ENCODE measurements around the gene RUNX3. TPM values are rescaled to one million over a fixed set of nuclear protein-coding genes. Genes with fewer than 3 reads are reported as not detected.
A peak's percentile ranks its signal among the peaks of the same experiment; 100 is the strongest.

RUNX3 gene
- total RNA-seq, 2 experiments from 2014 or later: 180 to 183 TPM

DNA sequence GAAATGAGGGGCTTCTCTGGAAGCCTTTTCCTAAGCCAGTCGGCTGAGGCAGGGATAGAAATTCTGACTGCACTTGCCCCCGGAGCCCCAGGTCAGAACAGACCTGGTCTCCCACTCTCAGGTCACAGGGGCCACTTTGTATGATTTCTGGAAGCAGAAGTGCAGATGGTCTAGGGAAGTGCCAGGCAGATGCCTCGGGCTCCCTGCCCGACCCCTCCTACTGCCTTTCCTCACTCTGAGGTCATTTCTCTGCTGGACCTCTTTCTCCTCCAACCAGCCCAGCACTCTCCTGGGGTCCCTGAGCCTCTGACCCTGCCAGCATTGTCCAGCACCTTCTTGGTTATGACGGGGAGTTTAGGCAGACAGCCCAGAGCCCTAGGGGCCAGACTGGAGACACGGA lies 8.7 kb downstream of the RUNX3 start:
- TF ChIP-seq, protein P1, sequence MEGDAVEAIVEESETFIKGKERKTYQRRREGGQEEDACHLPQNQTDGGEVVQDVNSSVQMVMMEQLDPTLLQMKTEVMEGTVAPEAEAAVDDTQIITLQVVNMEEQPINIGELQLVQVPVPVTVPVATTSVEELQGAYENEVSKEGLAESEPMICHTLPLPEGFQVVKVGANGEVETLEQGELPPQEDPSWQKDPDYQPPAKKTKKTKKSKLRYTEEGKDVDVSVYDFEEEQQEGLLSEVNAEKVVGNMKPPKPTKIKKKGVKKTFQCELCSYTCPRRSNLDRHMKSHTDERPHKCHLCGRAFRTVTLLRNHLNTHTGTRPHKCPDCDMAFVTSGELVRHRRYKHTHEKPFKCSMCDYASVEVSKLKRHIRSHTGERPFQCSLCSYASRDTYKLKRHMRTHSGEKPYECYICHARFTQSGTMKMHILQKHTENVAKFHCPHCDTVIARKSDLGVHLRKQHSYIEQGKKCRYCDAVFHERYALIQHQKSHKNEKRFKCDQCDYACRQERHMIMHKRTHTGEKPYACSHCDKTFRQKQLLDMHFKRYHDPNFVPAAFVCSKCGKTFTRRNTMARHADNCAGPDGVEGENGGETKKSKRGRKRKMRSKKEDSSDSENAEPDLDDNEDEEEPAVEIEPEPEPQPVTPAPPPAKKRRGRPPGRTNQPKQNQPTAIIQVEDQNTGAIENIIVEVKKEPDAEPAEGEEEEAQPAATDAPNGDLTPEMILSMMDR (IDR thresholded peaks at IDR 0.05): no peak
- ATAC-seq (no peak), DNase-seq (no peak)
- peaks cover 89% of the 10 kb centered on the region for H3K36me3 Mint-ChIP-seq (ENCODE audit: low read depth)
- intact Hi-C loops (cut with micrococcal nuclease): loop anchor here (10.0 kb wide), 1 partner anchor 113 kb away; no protein-coding TSS in a partner anchor
- peak overlapping the region; percentile 95 for H3K27ac Mint-ChIP-seq
- H3K9me3 Mint-ChIP-seq: no peaks in the 10 kb centered on the region
- H3K4me1 Mint-ChIP-seq (ENCODE audit: low read depth): peaks cover 94% of the 10 kb centered on the region
- H3K27me3 Mint-ChIP-seq: no peaks in the 10 kb centered on the region
- ChIA-PET POLR2A (interaction anchor here (1.4 to 10.8 kb wide), 4 partner anchors 8 to 52 kb away, joined by 3 to 122 read pairs (median 5); partner anchors contain the start of gene RUNX3), CTCF (no interaction called here)
- H3K4me3 Mint-ChIP-seq: no peak overlapping the region

DNA sequence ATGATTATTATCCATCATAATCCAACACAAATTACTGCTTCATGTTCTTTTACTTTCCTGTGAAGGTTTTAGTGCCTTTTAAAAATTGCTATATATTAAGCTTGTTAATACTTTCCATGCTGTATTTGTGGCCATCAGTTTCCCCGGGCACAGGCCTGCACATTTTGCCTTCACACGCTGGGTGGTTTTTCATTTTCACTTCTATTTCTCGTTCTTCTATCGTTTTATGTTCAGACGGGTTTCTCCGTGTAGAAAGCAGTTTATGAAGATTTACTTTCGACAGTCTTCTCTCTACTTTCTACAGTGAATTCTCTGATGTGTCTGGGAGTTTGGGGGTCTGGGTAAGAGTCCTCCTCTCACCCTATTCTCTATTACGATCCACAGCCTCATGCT lies 9.5 kb downstream of the RUNX3 start:
- intact Hi-C loops (cut with micrococcal nuclease): loop anchor here (10.0 kb wide), 1 partner anchor 114 kb away; no protein-coding TSS in a partner anchor
- H3K27ac Mint-ChIP-seq: peak overlapping the region; percentile 95
- H3K4me3 Mint-ChIP-seq: peak overlapping the region; percentile 13
- H3K27me3 Mint-ChIP-seq: no peaks in the 10 kb centered on the region
- H3K9me3 Mint-ChIP-seq: no peaks in the 10 kb centered on the region
- H3K36me3 Mint-ChIP-seq (ENCODE audit: low read depth): peaks cover 86% of the 10 kb centered on the region
- peaks cover 92% of the 10 kb centered on the region for H3K4me1 Mint-ChIP-seq (ENCODE audit: low read depth)
- DNase-seq (no peak), ATAC-seq (no peak)
- ChIA-PET CTCF (no interaction called here), POLR2A (interaction anchor here (1.5 to 1.7 kb wide), 3 partner anchors 9 to 19 kb away, joined by 3 to 6 read pairs (median 3); partner anchors contain the start of gene RUNX3)
- TF ChIP-seq, protein P1 (IDR thresholded peaks at IDR 0.05): no peak

DNA sequence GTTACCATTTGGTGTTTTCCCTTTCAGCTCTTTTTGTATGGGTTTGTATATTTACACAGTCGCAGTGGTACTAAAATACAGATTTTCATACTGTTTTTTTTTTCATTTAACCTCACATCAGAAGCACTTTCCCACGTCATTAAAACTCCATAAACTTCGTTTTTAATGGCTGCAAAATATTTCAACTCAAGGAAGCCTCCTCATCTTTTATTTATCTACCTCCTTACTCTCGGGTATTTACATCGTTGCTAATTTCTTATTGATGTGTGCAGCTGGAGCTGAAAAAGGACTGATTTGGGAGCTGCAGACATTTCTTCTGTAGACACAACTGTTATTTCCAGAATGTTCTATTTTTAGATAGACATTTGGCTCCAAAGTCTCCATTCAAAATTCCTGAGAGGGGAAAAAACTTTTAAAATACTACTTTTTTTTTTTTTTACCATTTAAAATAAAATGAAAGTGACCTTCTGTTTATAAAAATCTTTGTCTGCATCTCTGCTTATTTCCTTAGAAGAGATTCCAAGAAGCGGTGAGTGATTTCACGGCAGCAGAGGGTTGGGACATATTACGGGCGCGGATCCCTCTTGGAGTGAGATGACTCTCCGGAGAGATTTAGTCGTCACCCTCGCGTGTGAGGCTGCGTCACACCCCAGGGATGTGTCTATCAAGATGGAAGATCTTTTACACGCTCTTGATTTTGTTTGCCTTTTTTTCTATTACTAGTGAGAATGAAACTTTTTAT lies 10.1 kb downstream of the RUNX3 start:
- Mint-ChIP-seq H3K4me1 (ENCODE audit: low read depth) (peaks cover 92% of the 10 kb centered on the region), H3K4me3 (peak overlapping the region; percentile 13), H3K27ac (peak overlapping the region; percentile 95), H3K27me3 (no peaks in the 10 kb centered on the region), H3K36me3 (ENCODE audit: low read depth) (peaks cover 85% of the 10 kb centered on the region), H3K9me3 (no peaks in the 10 kb centered on the region)
- ChIA-PET CTCF (interaction anchor here (2.5 kb wide), 1 partner anchor 13 kb away, joined by 9 read pairs; no protein-coding TSS in a partner anchor), POLR2A (interaction anchor here (0.7 to 1.7 kb wide), 6 partner anchors 9 to 33 kb away, joined by 3 to 6 read pairs (median 3); partner anchors contain the start of gene RUNX3)
- intact Hi-C loops (cut with micrococcal nuclease): loop anchor here (10.0 kb wide), 1 partner anchor 115 kb away; no protein-coding TSS in a partner anchor
- no peak for ATAC-seq
- TF ChIP-seq, protein P1 (IDR thresholded peaks at IDR 0.05): no peak
- DNase-seq: peak; percentile 63

DNA sequence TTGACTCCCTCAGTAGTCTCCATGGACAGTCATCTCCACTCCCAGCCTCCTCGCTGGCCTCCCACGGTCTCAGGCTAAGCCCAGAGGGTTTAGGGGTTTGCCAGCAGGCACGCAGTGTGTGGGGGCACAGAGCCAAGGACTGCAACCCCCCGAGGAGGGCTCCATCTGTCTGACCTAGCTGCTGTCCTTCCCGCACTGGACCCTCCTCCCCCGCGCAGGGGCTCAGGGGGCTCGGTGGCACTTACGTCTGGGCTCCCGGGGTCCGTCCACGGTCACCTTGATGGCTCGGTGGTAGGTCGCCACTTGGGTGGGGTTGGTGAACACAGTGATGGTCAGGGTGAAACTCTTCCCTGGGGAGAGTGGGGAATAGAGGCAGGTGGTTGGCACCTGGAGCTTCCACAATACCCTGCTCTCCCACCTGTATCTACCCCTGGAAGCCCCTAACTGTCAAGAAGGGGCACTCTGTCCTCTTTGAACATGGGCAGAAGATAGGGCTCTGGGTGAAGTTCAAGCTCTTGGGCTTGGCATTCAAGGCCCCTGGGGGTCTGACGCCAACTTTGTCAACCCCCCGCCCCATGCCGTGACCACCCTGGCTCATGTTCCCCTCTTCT lies 11.0 kb downstream of the RUNX3 start:
- ChIA-PET CTCF (interaction anchor here (1.3 to 2.5 kb wide), 2 partner anchors 8 to 13 kb away, joined by 3 to 9 read pairs; no protein-coding TSS in a partner anchor), POLR2A (interaction anchor here (0.7 to 1.5 kb wide), 4 partner anchors 8 to 34 kb away, joined by 3 read pairs; partner anchors contain the start of gene RUNX3)
- ATAC-seq (no peak), DNase-seq (no peak)
- H3K27me3 Mint-ChIP-seq: no peaks in the 10 kb centered on the region
- H3K4me3 Mint-ChIP-seq: peak overlapping the region; percentile 7
- peak overlapping the region; percentile 95 for H3K27ac Mint-ChIP-seq
- H3K9me3 Mint-ChIP-seq: no peaks in the 10 kb centered on the region
- TF ChIP-seq, protein P1 (IDR thresholded peaks at IDR 0.05): no peak
- intact Hi-C loops (cut with micrococcal nuclease): no loop called here
- peaks cover 87% of the 10 kb centered on the region for H3K36me3 Mint-ChIP-seq (ENCODE audit: low read depth)
- peaks cover 91% of the 10 kb centered on the region for H3K4me1 Mint-ChIP-seq (ENCODE audit: low read depth)
